KG1 (cell line): Measurements from ENCODE around the gene NOX3.
"Not testable (repeated sequence)": the region's sequence is repeated elsewhere in the genome, so short reads cannot be mapped to it uniquely, and the experiment has no call there.

Source experiments
- DNase-seq: peaks from one replicate; lab custom pipeline; 2025; lab: John Stamatoyannopoulos, UW

Gene NOX3

DNA sequence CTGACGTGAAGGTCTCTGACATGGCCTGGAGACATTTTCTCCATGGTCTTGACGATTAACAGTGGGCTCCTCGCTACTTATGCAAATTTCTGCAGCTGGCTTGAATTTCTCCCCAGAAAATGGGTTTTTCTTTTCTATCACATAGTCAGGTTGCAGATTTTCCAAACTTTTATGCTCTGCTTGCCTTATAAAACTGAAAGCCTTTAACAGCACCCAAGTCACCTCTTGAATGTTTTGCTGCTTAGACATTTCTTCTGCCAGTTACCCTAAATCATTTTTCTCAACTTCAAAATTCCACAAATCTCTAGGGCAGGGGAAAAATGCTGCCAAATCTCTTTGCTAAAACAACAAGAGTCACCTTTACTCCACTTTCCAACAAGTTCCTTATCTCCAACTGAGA, 12.9 kb upstream of the NOX3 start:
- not testable (repeated sequence) for DNase-seq

GRCh38 chr6:155466539-155466938, 10.9 kb upstream of the NOX3 start:
- no peak for DNase-seq

DNA sequence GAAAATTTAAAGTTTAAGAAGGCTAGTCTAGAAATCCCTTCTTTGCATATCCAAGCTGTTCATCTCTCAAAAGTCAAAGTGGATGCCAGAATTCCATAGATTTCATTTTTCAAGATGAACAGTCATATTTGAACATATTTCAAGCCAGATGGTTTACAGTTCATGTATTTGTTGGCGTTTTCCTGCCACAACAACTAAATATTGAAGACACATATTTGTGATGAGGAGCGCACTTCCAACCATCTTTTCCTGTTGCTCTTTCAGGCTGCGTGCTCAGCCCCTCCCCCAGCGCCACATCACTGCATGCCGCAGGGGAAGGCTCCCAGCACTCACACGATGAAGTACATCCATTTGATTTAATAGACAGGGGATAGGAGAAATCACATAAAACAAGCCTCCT, 5.9 kb upstream of the NOX3 start:
- DNase-seq, result no peak

DNA sequence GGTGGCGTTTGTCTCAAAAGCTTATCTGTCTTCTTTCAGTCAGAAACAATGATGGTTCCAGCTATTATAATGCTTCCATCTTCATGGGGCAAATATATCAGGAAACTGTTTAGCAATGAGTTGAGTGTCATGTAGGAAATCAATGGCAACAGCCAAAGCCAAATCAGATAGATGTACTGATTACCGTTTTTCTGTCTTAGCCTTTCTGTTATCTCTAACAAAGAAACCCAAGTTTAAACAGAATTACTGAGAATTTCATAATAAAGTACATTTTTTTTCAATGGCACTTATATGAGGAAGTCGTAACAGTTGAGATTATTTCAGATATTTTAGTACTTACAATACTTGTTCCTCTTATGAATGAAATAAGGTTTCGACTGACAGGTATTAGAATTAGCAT, 1.2 kb downstream of the NOX3 start:
- no peak for DNase-seq

GRCh38 chr6:155454008-155454407, 1.6 kb downstream of the NOX3 start:
- no peak for DNase-seq

DNA sequence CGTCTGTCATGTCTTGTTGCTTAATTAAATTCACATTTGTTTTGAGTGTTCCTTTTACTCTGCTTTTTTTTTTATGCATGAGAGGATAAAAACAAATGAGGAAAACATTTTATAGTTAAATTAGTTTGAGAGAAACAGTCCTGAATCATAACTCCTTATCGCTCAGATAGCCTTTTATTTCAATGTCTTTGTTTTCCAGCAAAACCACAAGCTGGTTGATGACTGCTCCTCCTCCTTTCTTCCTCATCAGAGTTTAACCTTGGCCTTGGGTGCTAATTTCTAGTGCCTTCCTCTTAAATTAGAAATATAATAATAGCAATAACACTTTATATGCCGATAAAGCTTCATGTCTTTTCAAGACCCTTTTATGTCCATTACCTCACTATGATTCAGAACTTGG, 3.1 kb downstream of the NOX3 start:
- no peak for DNase-seq

GRCh38 chr6:155451530-155451929, 4.1 kb downstream of the NOX3 start:
- not testable (repeated sequence) for DNase-seq

GRCh38 chr6:155450240-155450581, 5.4 kb downstream of the NOX3 start:
- no peak for DNase-seq

DNA sequence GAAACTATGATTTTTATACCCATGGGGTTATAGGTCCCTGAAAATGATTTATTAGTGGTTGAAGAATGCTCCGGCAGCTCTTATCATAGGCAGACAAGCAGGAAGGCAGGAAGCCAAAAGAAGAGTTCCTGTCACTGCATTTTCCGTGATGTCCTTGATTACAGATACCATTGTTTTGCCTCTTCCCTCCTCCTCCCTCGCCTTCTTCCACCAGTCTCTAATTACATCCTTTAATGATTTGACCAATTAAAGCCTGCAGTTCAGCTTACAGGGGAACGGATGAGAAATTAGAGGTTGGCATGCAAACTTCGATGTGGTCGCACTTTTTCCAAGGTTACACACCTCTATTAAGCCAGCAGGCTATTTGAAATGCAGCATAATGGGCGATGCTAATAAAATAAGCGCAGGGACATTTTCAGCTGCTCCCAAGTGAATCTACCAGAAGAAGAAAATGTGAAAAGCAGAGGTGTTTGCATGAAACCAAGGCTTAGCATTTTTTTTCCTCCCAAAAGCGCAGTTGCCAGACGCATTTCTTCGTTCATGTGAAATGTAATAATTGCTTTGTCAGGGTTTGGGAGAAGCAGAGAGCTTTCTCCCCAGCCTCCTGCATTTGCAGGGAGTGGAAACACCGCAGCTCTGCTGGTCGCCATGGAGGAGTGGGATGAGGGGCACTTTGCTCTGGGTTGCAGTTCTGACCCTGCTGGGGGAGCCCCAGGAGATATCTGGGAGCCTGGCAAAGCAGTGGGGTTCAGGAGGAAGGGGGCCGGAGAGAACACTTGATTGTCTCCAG, 6.0 kb downstream of the NOX3 start:
- peak; percentile 50 for DNase-seq

- no peak for DNase-seq
Measured at GRCh38 chr6:155448668-155449449, 6.8 kb downstream of the NOX3 start.

- no peak for DNase-seq
Measured at GRCh38 chr6:155447949-155448348, 7.7 kb downstream of the NOX3 start.

GRCh38 chr6:155444952-155445903, 10.4 kb downstream of the NOX3 start:
- no peak for DNase-seq

GRCh38 chr6:155444120-155444917, 11.3 kb downstream of the NOX3 start:
- DNase-seq, result no peak

- no peak for DNase-seq
Measured at GRCh38 chr6:155443168-155443567, 12.5 kb downstream of the NOX3 start.

DNA sequence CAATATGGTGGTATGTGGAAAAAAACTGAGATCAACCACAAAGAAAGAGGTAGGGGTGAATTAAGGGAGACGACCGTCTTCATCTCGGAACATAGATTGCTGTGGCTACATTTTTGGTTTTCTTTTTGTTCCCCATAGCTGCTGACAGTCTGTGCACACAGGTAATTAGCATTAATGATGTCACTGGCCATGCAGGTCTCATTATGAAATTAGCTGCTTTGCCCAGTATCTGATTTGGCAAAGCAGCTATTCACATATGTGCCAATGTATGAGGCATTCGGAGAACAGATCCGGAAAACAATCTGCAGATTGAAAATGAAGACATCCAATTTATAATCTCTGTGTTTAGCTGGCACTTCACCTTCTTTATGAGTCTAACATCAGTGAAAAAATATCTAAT, 13.1 kb downstream of the NOX3 start:
- no peak for DNase-seq

DNA sequence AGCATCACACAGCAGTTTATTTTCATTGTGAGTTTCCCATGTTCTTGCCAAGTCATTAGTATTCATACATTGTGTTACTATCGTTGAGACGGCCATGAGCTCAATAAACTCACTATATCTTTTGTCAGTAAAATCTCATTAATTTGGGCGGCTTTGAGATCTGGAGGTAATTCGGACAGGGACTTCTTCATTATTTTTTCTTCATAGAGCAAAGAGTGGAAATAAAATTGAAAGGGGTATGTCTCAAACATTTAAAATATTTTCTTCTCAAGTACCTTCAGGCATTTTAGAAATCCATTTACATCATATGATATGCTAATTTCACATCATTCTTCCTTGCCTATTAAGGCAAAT, 14.6 kb downstream of the NOX3 start:
- no peak for DNase-seq

DNA sequence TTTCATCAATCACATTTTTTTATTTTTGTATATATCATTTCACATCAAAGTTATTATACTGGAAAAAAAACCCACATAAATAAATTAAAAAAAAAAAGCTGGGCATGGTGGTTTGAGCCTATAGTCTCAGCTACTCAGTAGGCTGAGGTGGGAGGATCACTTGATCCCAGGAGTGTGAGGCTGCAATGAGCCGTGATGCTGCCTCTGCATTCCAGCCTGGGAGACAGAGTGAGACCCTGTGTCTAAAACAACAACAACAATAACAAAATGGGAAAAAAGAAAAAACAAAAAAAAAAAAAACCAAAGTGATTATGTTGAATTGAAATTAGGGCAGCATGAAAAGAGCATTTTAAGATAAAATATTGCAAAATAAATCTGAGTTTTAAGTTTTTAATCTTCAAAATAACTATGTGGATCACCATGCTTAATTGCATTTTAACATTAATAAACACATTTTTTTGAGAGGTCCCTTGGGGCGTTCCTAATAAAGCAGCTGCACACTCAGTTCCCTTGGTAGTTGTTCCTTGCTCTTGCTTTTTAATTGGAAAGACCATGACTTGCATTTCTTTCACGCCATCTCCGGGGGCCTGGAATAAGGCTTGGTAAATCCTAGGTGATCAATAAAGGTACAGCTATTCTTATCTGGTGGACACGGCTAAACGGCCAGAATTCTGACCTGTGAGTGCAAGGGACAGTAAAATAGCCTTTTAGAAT, 15.1 kb downstream of the NOX3 start:
- no peak for DNase-seq

DNA sequence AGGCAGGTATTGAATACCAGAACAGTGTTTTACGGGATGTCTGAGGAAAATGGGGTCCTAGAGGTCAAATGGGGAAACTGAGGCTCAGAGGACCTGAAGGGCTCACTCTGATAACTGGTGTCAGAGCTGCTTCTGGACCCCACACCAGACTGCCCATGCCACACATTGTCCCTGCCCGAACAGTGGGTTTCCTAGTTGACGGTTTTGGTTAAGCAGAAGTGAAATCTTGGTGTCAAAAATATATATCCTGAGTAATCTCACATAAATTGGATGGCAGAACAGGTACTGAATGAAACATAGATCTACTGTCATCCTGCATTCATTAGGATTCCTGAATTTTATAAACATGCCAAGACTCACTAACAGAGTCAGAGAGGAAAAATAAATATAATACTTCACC, 16.3 kb downstream of the NOX3 start:
- DNase-seq, result no peak

GRCh38 chr6:155436981-155437749, 18.5 kb downstream of the NOX3 start:
- no peak for DNase-seq

DNA sequence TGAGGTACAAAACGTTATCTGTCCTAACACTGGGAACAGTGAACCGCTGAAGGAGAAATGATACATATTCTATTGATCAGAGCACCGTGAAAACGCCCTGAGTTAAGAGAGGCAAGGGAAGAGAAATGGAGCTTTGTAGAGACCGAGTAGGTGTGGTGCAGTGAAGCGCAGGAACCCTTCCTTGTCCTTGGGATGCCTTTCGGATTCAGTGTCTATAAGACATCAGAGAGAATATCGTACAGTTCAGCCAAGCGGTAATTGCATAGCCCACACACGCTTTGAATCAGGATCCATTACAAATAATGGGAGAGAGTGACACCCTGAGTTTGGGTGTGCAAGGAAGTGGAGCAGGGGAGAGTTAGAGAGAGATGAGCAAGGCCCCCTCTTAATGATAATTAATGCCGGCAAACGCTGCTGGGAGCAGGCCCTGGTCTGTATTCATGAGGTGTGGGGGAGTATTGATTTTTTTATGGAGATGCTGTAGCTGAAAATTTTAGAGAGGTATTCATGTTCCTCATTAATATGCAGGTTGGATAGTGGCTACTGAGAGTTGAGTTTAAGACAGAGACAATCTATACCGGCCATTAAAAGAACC, 20.7 kb downstream of the NOX3 start:
- no peak for DNase-seq
